Stomach (tissue), 9 donors: ENCODE results near the gene KDM2B. TPM values are rescaled to one million over a fixed set of nuclear protein-coding genes. Genes with fewer than 3 reads are reported as not detected.

Experiments used
- DNase-seq, 2 donors: peaks; one replicate each; pipeline versions ENCODE4 v3.0.0 to v3.0.0-alpha.2; 2013 to 2019
- H3K27ac ChIP-seq, 5 donors: fragments of 200-600 bp in 4 of 5; sonication (generic) in 4 of 5; one replicate each; pipeline ENCODE4 v1.5.1; 2013 to 2019; ENCODE audit warnings: mild to moderate bottlenecking in 1 of 5, moderate library complexity in 1 of 5
- H3K27me3 ChIP-seq, 3 donors: fragments of 200-600 bp; sonication (generic); one replicate each; pipeline ENCODE4 v1.5.1; 2017 to 2019; ENCODE audit warnings: mixed run types in 1 of 3
- H3K36me3 ChIP-seq, 4 donors: fragments of 200-600 bp; sonication (generic); 1 replicate in 3 of 4; 2 replicates in 1 of 4; pipeline ENCODE4 v1.5.1; 2016 to 2019
- H3K4me1 ChIP-seq, 4 donors: fragments of 200-600 bp; sonication (generic); one replicate each; pipeline ENCODE4 v1.5.1; 2016 to 2019
- H3K4me3 ChIP-seq, 4 donors: fragments of 200-600 bp; sonication (generic) in 3 of 4; one replicate each; pipeline ENCODE4 v1.5.1; 2016 to 2019; ENCODE audit warnings: mild to moderate bottlenecking in 1 of 4
- H3K9me3 ChIP-seq, 4 donors: fragments of 200-600 bp; sonication (generic); one replicate each; pipeline ENCODE4 v1.5.1; 2016 to 2019
- EP300 ChIP-seq: sonication (generic); formaldehyde crosslinking; IDR thresholded peaks from one replicate; pipeline ENCODE4 v1.6.1; 2017; ENCODE audit warnings: antibody characterized with exemption
- POLR2A ChIP-seq, 4 donors: fragments of 450-650 bp; IDR thresholded peaks; one replicate each; pipeline ENCODE4 v1.6.1; 2016; ENCODE audit warnings: antibody characterized with exemption in 4 of 4, control low read depth in 2 of 4, mild to moderate bottlenecking in 1 of 4, moderate library complexity in 1 of 4
- POLR2AphosphoS5 ChIP-seq, 3 donors: sonication (generic); formaldehyde crosslinking; IDR thresholded peaks; one replicate each; pipeline ENCODE4 v1.6.1; 2016; ENCODE audit warnings: antibody characterized with exemption in 3 of 3
- WGBS, 5 donors: extraction: QIAGEN DNeasy Blood & Tissue Kit in 3 of 5; methylation state at CpG; one replicate each; pipeline versions ENCODE4 v1.1.5 to v1.1.7; 2013 to 2018; 5-methylcytosine and 5-hydroxymethylcytosine counted together
- intact Hi-C: fragments of 100-400 bp; cut with DNase I; formaldehyde crosslinking; loops from one replicate; pipeline ENCODE4 v1.15.1; 2023; ENCODE audit warnings: low total_unique reads
- polyA plus RNA-seq, 3 donors: library from polyadenylated mRNA; stranded (reverse); fragments of 200-250 nt; gene quantifications; one replicate each; pipeline ENCODE4 v1.2.3, GENCODE V29; 2013
- total RNA-seq, 5 donors: library from RNA; depleted of rRNA; stranded (reverse); fragments of >200 nt; gene quantifications; one replicate each; pipeline versions ENCODE4 v1.1.0 to v1.2.3, GENCODE V29; 2014 to 2016
- TF ChIP-seq, protein P1 (sequence below), 7 experiments: fragments of 450-650 bp in 4 of 7; fragments of 200-600 bp in 3 of 7; sonication (generic) in 3 of 7; IDR thresholded peaks; one replicate each; pipeline ENCODE4 v1.5.1; 2016 to 2019; ENCODE audit warnings: antibody characterized with exemption in 7 of 7, control low read depth in 2 of 7, mild to moderate bottlenecking in 1 of 7
- donor health status: healthy with polysubstance abuse.
- donor health status: Bipolar disorder and iron deficiency.
- donor health status: healthy.

The KDM2B gene
- total and polyA plus RNA-seq, 8 donors = 5.8 to 72.8 (median 11.7) TPM

DNA sequence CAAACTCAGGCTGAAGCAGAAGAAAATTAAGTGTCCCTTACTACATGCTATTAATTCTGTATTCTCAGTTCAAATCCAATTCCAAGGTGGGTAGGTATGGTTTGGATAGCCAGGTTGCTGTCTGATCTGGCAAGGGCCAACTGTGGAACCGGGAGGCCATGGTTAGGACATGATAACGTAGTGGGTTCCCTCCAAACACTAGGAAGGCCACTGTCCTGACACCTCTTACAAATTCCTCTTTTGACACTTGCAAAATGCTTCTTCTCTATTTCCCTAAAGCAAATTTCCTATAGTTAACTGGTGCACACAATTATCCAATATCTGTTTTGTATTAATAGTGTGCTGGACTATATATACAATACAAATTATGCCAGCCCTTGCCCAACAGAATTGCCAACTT, 110.1 kb downstream of the KDM2B start:
- no peak for DNase-seq
- intact Hi-C loops = no loop called here
- no peak overlapping the region for H3K27ac ChIP-seq

DNA sequence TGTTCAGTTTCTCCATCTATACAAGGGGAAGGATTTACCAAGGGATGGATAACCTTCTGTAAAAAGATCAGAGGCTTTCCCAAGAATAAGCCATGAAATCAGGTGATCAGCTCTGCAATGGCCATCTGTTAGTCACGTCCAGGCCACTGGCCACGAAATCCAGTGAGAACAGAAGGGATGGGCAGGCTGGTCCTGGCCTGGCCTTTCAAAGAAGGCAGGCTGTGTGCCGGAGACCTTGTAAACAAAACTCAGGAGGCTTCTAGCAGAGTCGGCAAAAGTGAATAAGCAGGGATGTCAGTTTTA, 112.4 kb downstream of the KDM2B start:
- Histone ChIP-seq H3K4me1 (peaks cover 12 to 38% (median 26%) of the 10 kb centered on the region in 4 donors), H3K4me3 (no peak overlapping the region), H3K27ac (peak overlapping the region in 3 of 5 donors; percentile 27 to 57 (median 42)), H3K27me3 (no peaks in the 10 kb centered on the region), H3K36me3 (peaks cover 0 to 4% (median 0%) of the 10 kb centered on the region in 4 donors), H3K9me3 (no peaks in the 10 kb centered on the region)
- DNase-seq = no peak
- 45 to 62% (median 59%) methylated on average over 4 of the region's 4 CpGs for WGBS, 5 donors
- intact Hi-C loops = no loop called here
- TF ChIP-seq, protein P1, sequence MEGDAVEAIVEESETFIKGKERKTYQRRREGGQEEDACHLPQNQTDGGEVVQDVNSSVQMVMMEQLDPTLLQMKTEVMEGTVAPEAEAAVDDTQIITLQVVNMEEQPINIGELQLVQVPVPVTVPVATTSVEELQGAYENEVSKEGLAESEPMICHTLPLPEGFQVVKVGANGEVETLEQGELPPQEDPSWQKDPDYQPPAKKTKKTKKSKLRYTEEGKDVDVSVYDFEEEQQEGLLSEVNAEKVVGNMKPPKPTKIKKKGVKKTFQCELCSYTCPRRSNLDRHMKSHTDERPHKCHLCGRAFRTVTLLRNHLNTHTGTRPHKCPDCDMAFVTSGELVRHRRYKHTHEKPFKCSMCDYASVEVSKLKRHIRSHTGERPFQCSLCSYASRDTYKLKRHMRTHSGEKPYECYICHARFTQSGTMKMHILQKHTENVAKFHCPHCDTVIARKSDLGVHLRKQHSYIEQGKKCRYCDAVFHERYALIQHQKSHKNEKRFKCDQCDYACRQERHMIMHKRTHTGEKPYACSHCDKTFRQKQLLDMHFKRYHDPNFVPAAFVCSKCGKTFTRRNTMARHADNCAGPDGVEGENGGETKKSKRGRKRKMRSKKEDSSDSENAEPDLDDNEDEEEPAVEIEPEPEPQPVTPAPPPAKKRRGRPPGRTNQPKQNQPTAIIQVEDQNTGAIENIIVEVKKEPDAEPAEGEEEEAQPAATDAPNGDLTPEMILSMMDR (IDR thresholded peaks at IDR 0.05) = no peak
- TF ChIP-seq EP300 (no peak), POLR2A (IDR thresholded peaks at IDR 0.05) (no peak), POLR2AphosphoS5 (IDR thresholded peaks at IDR 0.05) (no peak)

More for the DNA sequence above, 110.1 kb downstream of the KDM2B start:
- TF ChIP-seq, protein P1 (IDR thresholded peaks at IDR 0.05) = no peak
- TF ChIP-seq POLR2AphosphoS5 (IDR thresholded peaks at IDR 0.05) (no peak), EP300 (no peak), POLR2A (IDR thresholded peaks at IDR 0.05) (no peak)
- Histone ChIP-seq H3K27me3 (no peaks in the 10 kb centered on the region), H3K9me3 (no peaks in the 10 kb centered on the region), H3K4me1 (peaks cover 10 to 27% (median 20%) of the 10 kb centered on the region in 4 donors), H3K4me3 (no peak overlapping the region), H3K36me3 (no peaks in the 10 kb centered on the region)
- WGBS, 5 donors = 84 to 91% (median 89%) methylated on average over 2 of the region's 2 CpGs

DNA sequence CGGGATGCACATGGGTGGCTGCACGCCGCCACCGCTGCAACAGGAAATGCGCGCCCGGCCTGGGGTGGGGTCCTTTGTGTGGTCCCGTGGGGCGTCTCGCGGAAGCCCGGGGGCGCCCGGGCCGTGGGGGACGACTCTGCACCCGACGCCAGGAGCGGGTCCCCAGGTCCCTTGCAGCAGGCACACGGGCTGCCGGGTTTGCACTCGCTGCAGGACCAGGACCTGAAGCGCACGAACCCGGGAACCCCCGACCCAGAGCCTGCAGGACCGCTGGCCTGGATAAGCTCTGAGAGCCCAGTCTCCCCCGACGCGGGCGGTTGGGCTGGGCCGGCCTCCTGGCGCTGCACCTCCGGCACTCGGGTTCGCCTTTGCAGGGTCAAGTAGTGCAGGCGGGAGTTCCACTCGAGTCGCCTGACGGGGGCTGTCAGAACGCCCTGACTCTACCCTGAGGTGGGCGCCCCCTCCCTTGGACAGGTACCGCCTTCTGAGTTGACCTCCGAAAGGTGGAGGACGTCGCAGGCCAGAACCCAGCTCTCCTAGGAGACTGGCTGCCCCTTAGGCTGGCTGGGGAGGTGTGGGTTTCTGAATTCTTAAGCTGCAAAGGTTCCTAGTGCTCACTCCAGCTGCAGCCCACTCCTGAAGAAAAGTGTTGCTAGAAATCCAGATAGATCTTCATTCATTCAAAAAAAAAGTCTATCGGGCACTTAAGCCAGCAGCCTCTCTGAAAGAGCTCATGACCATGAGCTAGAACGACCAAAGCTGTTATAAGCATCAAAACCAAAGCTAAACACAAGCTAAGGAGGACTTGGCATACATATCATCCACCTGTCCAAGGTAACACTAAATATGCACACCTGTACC, 113.0 kb downstream of the KDM2B start:
- peak overlapping the region; percentile 26 to 96 (median 42) for H3K27ac ChIP-seq
- no peak for TF ChIP-seq EP300
- TF ChIP-seq, protein P1 (IDR thresholded peaks at IDR 0.05) = no peak
- no peak for TF ChIP-seq POLR2A (IDR thresholded peaks at IDR 0.05)
- TF ChIP-seq POLR2AphosphoS5 (IDR thresholded peaks at IDR 0.05) = no peak

DNA sequence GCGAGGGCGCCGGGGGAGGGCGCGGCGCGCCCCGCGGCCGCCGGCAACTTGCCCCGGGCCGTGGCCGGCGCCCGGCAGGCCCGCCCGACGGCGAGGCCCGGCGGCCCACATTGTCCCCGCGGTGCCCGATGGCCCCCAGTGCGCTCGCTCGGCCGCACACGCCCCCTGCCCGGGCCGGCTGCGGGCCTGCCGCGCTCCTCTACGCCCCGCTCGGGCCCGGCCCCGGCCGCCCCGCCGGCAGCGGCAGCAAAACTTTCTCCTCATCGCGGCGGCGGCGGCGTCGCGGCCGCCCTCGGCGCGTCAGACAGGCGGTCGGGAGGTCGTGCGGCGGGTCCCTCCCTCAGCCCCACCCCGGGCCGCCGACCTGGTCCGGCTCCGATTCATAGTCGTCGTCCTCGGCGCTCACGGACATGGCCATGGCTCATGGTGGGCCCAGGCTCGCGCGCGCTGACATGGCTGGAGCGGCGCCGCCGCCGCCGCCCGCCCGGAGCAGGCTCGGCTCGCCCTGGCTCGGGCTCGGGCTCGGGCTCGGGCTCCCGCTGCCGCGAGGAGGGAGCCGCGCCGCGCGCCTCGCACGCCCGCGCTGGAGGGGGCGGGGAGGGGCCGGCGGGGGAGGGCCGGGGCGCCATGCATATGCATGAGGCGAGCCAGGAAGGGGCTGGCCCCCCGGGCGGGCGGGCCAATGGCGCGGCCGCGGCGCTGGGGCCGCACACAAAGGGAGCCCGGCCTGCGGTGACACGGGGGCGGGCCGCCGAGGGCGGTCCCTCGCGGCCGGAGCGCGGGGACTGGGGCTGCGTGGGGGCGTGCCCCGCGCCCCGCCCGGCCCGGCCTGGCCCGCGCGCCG, 113.8 kb downstream of the KDM2B start:
- H3K27ac ChIP-seq = peak overlapping the region; percentile 62 to 96 (median 91)
- DNase-seq = peak; percentile 94 to 97
- intact Hi-C loops = no loop called here

More for the DNA sequence above, 113.0 kb downstream of the KDM2B start:
- Histone ChIP-seq H3K9me3 (no peaks in the 10 kb centered on the region), H3K36me3 (peaks cover 0 to 4% (median 0%) of the 10 kb centered on the region in 4 donors), H3K27me3 (no peaks in the 10 kb centered on the region), H3K4me3 (peak overlapping the region; percentile 62 to 74 (median 68)), H3K4me1 (peaks cover 12 to 37% (median 25%) of the 10 kb centered on the region in 4 donors)
- DNase-seq = no peak
- intact Hi-C loops = no loop called here
- WGBS, 5 donors = 5 to 20% (median 6%) methylated on average over 5 to 48 of the region's 48 CpGs

More for the DNA sequence above, 113.8 kb downstream of the KDM2B start:
- Histone ChIP-seq H3K4me3 (peak overlapping the region; percentile 62 to 74 (median 68)), H3K9me3 (no peaks in the 10 kb centered on the region), H3K4me1 (peaks cover 12 to 29% (median 21%) of the 10 kb centered on the region in 4 donors), H3K36me3 (peaks cover 0 to 4% (median 0%) of the 10 kb centered on the region in 4 donors), H3K27me3 (no peaks in the 10 kb centered on the region)
- TF ChIP-seq POLR2AphosphoS5 (IDR thresholded peaks at IDR 0.05) = peak in 2 of 3 donors; percentile 7 to 42
- TF ChIP-seq EP300 = no peak
- 0 to 1% (median 1%) methylated on average over 28 to 136 of the region's 139 CpGs; no CpG with 5 or more reads in 1 of the 5 donors for WGBS, 5 donors
